DND-41 (cell line): ENCODE results near the gene KIRREL3.

Experiments used
- EZH2 ChIP-seq: IDR thresholded peaks from 3 replicates; pipeline ENCODE4 v1.6.1; 2012; ENCODE audit warnings: borderline replicate concordance, low read depth, mild to moderate bottlenecking, moderate library complexity, low read length, inconsistent platforms; ENCODE audit not compliant: severe bottlenecking
- TF ChIP-seq, protein P1 (sequence below): IDR thresholded peaks from 2 replicates; pipeline ENCODE4 v1.5.1; 2012; ENCODE audit warnings: borderline replicate concordance, low read length, moderate library complexity, mild to moderate bottlenecking; ENCODE audit not compliant: poor library complexity, severe bottlenecking; ENCODE audit errors: extremely low read depth

DNA sequence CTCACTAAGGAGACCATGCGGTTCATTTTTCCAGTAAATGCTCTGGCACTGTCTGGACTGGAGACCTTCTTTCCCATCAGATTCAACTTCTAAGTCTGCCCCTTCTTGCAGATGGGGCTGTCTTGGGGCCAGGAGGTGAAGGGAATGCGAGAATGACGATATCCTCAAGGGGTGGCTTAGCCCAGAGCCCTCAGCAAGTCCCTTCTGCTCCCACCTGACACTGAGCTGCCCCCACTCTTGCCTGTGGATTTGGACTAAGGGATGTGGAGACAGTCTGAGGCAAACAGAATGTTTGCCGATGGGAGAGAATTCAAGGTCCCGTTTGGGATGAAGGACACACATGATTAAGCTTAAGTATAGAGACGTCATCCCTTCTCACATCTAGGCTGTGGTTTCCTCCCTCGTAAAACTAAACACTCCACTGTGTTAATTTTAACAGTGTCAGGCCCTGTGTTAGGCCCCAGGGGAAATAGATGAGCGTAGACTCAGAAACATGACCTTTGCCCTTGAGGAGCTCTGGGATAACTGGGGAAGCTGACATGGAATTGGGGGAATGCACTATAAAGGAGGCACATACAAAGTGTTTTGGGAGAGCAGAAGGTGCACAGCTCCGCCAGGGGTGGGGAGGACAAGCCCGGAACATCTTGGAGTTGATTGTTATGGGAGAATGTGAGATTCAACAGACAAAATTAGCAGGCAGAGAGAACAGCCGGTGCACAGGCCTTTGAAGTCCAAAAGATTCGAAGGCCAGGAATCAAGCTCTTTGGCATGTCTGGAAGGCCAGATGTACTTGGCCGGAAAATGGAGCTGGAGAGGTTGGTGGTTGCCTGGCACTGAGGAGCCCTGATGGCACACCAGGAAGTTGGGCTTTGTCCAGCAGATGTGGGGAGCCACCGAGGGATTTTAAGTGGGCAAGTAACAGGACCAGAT lies 573.5 kb downstream of the KIRREL3 start:
- TF ChIP-seq, protein P1, sequence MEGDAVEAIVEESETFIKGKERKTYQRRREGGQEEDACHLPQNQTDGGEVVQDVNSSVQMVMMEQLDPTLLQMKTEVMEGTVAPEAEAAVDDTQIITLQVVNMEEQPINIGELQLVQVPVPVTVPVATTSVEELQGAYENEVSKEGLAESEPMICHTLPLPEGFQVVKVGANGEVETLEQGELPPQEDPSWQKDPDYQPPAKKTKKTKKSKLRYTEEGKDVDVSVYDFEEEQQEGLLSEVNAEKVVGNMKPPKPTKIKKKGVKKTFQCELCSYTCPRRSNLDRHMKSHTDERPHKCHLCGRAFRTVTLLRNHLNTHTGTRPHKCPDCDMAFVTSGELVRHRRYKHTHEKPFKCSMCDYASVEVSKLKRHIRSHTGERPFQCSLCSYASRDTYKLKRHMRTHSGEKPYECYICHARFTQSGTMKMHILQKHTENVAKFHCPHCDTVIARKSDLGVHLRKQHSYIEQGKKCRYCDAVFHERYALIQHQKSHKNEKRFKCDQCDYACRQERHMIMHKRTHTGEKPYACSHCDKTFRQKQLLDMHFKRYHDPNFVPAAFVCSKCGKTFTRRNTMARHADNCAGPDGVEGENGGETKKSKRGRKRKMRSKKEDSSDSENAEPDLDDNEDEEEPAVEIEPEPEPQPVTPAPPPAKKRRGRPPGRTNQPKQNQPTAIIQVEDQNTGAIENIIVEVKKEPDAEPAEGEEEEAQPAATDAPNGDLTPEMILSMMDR, result no peak
- no peak for TF ChIP-seq EZH2
